Body of pancreas (tissue), 4 donors: Measurements from ENCODE around the gene MAD1L1. TPM values are rescaled to one million over a fixed set of nuclear protein-coding genes. Genes with fewer than 3 reads are reported as not detected.

Experiments used
- ATAC-seq: fragments of 150-250 bp; one replicate; pipeline ENCODE4 v1.9.1; 2016
- DNase-seq, 4 donors: peaks; one replicate each; pipeline ENCODE4 v3.0.0-alpha.2; 2019
- H3K27ac ChIP-seq, 4 donors: fragments of 200-600 bp; sonication (generic); 1 replicate in 3 of 4; 2 replicates in 1 of 4; pipeline versions ENCODE4 v1.5.1 to v1.6.1; 2016 to 2019; ENCODE audit warnings: mild to moderate bottlenecking in 1 of 4, mixed read lengths in 1 of 4, moderate library complexity in 1 of 4
- H3K27me3 ChIP-seq, 2 donors: fragments of 200-600 bp; sonication (generic); one replicate each; pipeline ENCODE4 v1.6.0; 2016; ENCODE audit warnings: mild to moderate bottlenecking in 1 of 2
- H3K36me3 ChIP-seq, 2 donors: fragments of 200-600 bp; sonication (generic); replicated peaks in 1 of 2; 2 replicates each; pipeline ENCODE4 v1.5.1; 2016; ENCODE audit warnings: low read depth in 2 of 2; ENCODE audit not compliant: insufficient read depth in 1 of 2
- H3K4me1 ChIP-seq: fragments of 200-600 bp; sonication (generic); one replicate; pipeline ENCODE4 v1.6.0; 2016
- H3K4me3 ChIP-seq, 2 donors: fragments of 200-600 bp; sonication (generic); 1 replicate in 1 of 2; 2 replicates in 1 of 2; pipeline ENCODE4 v1.5.1; 2016 to 2019
- H3K9me3 ChIP-seq, 3 donors: fragments of 200-600 bp; sonication (generic); 1 replicate in 2 of 3; 2 replicates in 1 of 3; pipeline ENCODE4 v1.5.1; 2016
- POLR2A ChIP-seq, 3 donors: fragments of 450-650 bp; IDR thresholded peaks; one replicate each; pipeline ENCODE4 v1.6.1; 2016; ENCODE audit warnings: antibody characterized with exemption in 3 of 3, mild to moderate bottlenecking in 2 of 3
- WGBS, 2 donors: methylation state at CpG; one replicate each; pipeline ENCODE4 v1.1.5; 2017; 5-methylcytosine and 5-hydroxymethylcytosine counted together
- intact Hi-C: fragments of 100-400 bp; cut with DNase I; formaldehyde crosslinking; loops from one replicate; pipeline ENCODE4 v1.15.1; 2023
- total RNA-seq, 2 donors: library from RNA; depleted of rRNA; stranded (reverse); fragments of >200 nt; gene quantifications; one replicate each; pipeline ENCODE4 v1.1.0, GENCODE V29; 2016
- TF ChIP-seq, protein P1 (sequence below), 7 experiments: fragments of 450-650 bp in 4 of 7; fragments of 200-600 bp in 3 of 7; sonication (generic) in 3 of 7; IDR thresholded peaks; one replicate each; pipeline ENCODE4 v1.5.1; 2016 to 2019; ENCODE audit warnings: antibody characterized with exemption in 7 of 7

Gene MAD1L1
- total RNA-seq, 2 donors from 2014 or later = 14.0 to 66.9 TPM

DNA sequence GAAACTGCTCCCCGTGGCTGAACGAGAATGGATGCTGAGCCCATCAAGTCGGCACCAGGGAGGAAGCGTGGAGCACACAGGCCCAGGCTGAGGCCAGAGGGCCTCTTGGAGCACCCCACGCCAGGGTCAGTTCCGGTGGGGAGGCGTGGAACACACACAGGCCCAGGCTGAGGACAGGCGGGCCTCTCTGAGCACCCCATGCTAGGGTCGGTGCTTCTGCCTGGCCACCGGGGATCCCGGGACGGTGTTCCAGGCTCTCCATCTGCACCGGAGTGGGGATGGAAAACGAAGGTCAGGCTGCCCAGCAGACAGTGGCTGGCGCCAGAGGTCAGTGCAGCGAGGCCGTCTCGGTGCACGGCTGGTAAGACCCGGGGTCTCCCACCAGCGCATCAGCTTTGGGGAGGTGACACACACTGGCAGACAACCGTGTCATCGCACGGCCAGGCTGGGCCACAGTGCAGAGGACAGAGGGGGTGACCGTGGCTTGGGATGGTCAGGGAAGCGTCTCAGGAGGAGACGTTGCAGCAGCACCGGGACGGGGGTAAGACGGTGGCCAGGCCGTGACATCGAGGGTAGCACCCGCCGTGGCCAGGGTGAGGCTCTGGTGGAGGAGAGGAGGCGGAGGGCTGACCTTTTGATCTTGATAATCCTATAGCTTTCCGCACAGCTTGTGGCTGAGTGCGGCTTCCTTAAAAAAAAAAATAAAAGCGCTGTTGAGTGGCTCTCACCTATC is 358.7 kb downstream of the MAD1L1 start:
- Histone ChIP-seq H3K27me3 (no peaks in the 10 kb centered on the region), H3K4me1 (peaks cover 9% of the 10 kb centered on the region), H3K4me3 (no peak overlapping the region), H3K9me3 (peaks cover 0 to 3% (median 0%) of the 10 kb centered on the region in 3 donors), H3K36me3 (no peaks in the 10 kb centered on the region), H3K27ac (no peak overlapping the region)
- DNase-seq (no peak), ATAC-seq (no peak)
- 92 to 97% methylated on average over 20 to 36 of the region's 38 CpGs for WGBS, 2 donors
- TF ChIP-seq, protein P1, sequence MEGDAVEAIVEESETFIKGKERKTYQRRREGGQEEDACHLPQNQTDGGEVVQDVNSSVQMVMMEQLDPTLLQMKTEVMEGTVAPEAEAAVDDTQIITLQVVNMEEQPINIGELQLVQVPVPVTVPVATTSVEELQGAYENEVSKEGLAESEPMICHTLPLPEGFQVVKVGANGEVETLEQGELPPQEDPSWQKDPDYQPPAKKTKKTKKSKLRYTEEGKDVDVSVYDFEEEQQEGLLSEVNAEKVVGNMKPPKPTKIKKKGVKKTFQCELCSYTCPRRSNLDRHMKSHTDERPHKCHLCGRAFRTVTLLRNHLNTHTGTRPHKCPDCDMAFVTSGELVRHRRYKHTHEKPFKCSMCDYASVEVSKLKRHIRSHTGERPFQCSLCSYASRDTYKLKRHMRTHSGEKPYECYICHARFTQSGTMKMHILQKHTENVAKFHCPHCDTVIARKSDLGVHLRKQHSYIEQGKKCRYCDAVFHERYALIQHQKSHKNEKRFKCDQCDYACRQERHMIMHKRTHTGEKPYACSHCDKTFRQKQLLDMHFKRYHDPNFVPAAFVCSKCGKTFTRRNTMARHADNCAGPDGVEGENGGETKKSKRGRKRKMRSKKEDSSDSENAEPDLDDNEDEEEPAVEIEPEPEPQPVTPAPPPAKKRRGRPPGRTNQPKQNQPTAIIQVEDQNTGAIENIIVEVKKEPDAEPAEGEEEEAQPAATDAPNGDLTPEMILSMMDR (IDR thresholded peaks at IDR 0.05) = no peak
- TF ChIP-seq POLR2A (IDR thresholded peaks at IDR 0.05) = no peak
- intact Hi-C loops = no loop called here

DNA sequence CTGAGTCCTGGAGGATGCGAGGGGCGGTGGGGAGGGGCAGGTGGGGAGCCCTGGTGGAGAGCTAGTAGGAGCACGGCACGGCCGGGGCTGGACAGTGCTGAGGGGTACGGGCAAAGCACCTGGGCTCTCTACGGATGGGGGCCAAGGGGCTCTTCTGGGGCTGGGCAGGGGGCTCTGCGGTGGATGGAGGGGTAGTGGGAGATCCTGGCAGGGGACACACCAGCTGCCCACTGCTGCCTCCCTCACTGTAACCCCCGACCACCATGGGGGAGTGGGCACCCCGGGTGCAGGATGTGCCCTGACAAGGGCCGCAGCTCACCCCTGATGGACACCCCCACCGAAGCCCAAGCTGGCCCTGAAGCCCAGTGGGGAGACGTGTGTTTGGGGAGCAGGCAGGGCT is 359.3 kb downstream of the MAD1L1 start:
- ATAC-seq = no peak
- no peak for DNase-seq
- no peaks in the 10 kb centered on the region for H3K9me3 ChIP-seq

DNA sequence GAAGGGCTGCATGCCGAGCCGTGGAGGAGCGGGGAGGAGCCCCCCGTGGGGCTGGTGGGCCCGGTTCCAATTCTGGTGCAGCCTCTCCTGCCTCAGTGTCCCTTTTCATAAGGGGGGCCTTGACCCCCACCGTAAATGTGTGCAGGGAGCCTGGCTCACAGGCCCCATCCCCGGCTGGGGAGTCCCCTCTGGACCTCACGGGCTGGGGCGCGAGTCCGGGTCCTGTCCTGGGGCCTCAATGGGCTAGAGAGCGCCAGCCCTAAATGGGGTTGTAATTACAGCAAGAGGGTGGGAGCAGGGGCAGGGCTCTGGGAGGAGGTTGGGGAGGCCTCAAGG is 359.7 kb downstream of the MAD1L1 start:
- Histone ChIP-seq H3K36me3 (no peaks in the 10 kb centered on the region), H3K9me3 (no peaks in the 10 kb centered on the region), H3K4me3 (no peak overlapping the region), H3K4me1 (peaks cover 9% of the 10 kb centered on the region), H3K27me3 (no peaks in the 10 kb centered on the region), H3K27ac (no peak overlapping the region)
- no peak for ATAC-seq
- intact Hi-C loops = no loop called here
- DNase-seq = no peak
- TF ChIP-seq, protein P1 (IDR thresholded peaks at IDR 0.05) = no peak
- TF ChIP-seq POLR2A (IDR thresholded peaks at IDR 0.05) = no peak
- 86 to 91% methylated on average over 8 to 12 of the region's 12 CpGs for WGBS, 2 donors

More for the DNA sequence above, 359.3 kb downstream of the MAD1L1 start:
- no peaks in the 10 kb centered on the region for H3K36me3 ChIP-seq
- 93% methylated on average over 9 to 13 of the region's 13 CpGs for WGBS, 2 donors
- intact Hi-C loops = no loop called here
- H3K27me3 ChIP-seq = no peaks in the 10 kb centered on the region
- H3K4me1 ChIP-seq = peaks cover 9% of the 10 kb centered on the region
- TF ChIP-seq, protein P1 (IDR thresholded peaks at IDR 0.05) = no peak
- no peak for TF ChIP-seq POLR2A (IDR thresholded peaks at IDR 0.05)
- no peak overlapping the region for H3K27ac ChIP-seq
- no peak overlapping the region for H3K4me3 ChIP-seq

DNA sequence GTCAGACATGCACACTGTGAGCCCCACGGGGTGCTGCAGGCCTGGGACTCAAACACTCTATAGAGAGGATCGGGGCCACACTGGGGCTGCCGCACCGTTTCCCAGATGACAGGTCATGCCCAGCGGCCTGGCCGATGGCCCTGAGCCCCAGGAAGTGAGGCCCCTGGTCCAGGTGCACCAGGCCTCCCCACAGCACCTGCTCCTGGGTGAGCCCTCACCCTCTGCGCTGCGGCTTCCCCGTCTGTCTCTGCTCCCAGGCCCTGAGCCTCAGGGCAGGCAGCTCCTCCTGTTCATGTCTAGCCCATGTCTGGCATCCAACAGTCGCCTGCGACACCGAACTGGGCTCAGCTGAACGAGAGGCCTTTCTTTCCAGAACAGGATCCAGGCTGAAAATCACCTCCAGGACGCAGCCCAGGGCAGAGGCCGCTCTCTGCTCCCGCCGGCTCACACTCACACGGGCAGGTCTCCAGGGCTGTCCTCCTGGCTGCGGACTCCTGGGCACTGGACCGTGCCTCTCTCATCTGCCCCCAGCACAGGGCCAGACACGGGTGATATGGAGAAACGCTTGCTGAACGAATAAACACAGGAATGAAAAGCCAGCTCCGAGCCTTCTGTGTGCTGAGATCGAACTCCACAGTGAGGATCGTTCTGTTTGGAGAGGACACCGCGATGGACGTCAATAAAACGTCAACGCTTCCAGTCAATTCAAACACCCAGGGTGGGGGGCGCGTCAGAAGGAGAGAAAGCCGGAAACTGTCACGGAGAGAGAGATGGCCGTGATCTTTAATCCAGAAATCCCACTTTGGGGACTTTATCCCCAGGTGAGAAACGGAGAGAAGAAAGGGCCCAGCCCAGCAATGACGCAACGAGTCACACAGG is 360.3 kb downstream of the MAD1L1 start:
- H3K27ac ChIP-seq = no peak overlapping the region
- no peaks in the 10 kb centered on the region for H3K36me3 ChIP-seq
- peaks cover 9% of the 10 kb centered on the region for H3K4me1 ChIP-seq
- no peak overlapping the region for H3K4me3 ChIP-seq
- no peak for TF ChIP-seq POLR2A (IDR thresholded peaks at IDR 0.05)
- TF ChIP-seq, protein P1 (IDR thresholded peaks at IDR 0.05) = no peak
- WGBS, 2 donors = 89 to 91% methylated on average over 21 to 37 of the region's 39 CpGs
- no peak for DNase-seq
- no peaks in the 10 kb centered on the region for H3K27me3 ChIP-seq
- H3K9me3 ChIP-seq = no peaks in the 10 kb centered on the region
- intact Hi-C loops = no loop called here
- no peak for ATAC-seq
